EL (cell line): ENCODE measurements around the gene SLC5A8.
A peak's percentile ranks its signal among the peaks of the same experiment; 100 is the strongest.
"Not testable (repeated sequence)": the region's sequence is repeated elsewhere in the genome, so short reads cannot be mapped to it uniquely, and the experiment has no call there.

Experiments
- DNase-seq: peaks from one replicate; pipeline ENCODE4 v3.0.0-alpha.2; 2016

Gene SLC5A8

DNA sequence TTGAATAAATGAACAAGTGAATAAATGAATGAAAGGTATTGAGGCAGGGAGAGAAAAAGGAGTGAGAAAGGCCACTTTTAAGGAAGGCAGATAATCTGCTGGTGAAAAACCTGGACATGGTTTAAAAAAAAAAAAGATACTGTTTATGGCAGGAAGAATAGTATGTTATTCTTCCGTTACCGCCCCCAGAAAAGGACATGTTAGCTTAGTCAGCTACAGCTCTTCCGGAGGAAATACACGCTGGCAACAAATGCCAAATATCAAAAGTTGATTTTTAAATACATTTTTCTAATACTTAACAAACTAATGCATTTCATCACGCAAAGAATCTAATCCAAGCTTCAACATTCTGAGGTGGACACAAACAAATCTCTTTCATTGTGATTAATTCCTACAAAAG, 43.2 kb downstream of the SLC5A8 start:
- DNase-seq, result no peak

DNA sequence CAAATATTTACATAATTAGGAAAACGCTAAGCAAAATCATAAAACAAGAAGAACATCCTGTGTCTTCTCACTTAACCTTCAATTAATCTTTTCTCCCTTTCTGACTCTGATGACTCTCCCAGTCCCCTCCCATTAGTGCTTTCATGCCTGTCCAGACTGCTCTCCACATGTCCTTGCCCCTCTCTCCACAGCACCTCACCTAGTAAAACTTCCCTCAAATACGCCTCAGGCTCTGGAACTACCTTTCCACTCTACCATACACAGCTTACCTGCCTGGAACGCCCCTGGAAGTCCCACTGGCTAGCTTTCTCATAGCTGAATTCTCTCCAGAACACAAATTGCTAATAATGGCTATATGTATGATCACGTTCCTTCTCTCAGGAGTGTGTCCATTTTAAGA, 44.7 kb downstream of the SLC5A8 start:
- no peak for DNase-seq

DNA sequence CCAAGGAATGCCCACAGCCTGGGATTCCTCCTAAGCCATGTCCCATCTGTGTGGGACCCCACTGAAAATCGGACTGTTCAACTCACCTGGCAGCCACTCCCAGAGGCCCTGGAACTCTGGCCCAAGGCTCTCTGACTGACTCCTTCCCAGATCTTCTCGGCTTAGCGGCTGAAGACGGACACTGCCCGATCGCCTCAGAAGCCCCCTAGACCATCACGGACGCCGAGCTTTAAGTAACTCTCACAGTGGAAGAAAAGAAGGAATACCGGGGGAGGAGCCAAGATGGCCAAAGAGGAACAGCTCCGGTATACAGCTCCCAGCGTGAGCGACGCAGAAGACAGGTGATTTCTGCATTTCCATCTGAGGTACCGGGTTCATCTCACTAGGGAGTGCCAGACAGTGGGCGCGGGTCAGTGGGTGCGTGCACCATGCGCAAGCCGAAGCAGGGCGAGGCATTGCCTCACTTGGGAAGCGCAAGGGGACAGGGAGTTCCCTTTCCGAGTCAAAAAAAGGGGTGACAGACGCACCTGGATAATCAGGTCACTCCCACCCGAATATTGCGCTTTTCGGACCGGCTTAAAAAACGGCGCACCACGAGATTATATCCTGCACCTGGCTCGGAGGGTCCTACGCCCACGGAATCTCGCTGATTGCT, 64.1 kb downstream of the SLC5A8 start:
- not testable (repeated sequence) for DNase-seq

DNA sequence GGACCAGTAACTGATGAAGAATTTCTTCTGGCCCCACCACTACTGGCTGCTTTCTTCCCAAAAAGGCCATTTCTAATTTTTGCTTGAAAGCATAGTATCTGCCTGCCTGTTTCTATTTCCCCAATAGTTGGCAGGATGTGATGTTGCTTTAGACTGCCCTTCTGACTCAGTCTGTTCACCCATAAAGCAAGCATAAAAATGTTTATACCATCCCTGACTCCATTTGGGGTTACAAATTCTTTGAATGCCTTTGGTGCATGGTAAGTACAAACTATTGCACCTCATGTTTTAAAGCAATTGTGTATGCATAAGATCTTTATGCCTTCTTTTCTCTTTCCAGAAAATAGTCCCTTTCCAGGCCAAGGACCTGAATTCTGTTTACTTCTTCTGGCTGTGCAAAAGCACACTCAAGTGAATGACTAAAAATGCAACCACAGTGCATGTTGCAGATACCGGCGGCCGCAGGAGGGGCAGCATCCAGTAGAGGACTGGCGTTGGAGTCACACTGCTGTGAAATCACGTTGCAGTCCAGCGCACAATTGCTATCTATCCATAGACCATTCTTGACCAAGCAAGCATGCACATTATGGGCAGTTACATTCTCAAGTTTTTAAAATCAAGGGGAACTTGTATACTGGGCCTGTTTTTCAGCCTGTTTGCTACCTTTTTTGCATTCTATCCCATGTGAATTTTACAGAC, 82.4 kb downstream of the SLC5A8 start:
- peak; percentile 85 for DNase-seq

DNA sequence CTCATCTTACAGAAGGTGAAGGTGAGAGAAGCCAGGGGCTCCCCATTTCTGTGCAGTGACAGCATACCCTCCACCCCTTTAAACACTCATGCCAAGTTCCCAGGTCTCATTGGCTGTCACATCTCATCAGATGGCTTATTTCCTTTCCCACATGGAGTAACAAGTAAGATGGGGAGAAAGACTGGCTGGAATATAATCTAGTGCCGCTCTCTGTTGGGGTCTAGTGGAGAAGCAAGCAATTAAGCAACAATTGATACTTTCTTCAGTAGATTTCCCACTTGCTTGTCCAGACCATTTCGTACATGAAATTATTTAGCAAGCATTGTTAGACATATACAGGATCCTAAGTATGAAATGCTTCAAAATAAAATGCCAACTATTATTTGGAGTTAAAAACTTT, 92.2 kb downstream of the SLC5A8 start:
- DNase-seq, result peak; percentile 4

DNA sequence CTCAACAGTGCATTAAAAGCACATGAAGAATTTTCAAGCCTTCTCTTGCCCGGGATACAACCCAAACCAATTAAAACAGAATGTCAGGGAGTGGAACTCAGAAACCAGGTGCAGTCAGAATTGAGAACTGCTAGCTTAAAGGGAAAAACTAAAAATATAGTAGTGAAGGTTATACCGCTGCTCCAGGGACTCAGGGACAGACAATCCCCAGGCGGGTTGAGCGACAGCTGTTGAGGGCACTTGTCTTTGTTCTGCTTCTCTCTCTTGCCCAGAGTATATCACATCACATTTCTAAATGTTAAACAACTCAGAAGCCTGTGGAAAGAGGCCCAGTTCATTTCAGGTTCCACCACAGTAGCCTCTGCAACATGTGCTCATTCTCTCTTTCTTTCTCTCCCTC, 93.1 kb downstream of the SLC5A8 start:
- no peak for DNase-seq

DNA sequence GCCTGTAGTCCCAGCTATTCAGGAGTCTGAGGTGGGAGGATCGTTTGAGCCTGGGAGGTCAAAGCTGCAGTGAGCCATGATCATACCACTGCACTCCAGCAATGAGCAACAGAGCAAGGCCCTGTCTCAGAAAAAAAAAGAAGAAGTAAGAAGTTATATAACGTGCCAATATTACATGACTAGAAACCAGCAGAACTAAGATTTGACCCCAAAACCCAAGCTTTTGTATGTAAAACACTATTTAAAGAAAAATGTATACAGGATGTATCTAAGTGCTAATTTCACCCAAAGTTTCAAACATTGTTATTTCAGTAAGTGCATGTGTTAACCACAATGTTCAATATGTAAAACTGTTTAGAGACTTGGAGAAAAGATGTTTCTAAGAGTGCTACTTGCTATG, 94.7 kb downstream of the SLC5A8 start:
- DNase-seq, result no peak

DNA sequence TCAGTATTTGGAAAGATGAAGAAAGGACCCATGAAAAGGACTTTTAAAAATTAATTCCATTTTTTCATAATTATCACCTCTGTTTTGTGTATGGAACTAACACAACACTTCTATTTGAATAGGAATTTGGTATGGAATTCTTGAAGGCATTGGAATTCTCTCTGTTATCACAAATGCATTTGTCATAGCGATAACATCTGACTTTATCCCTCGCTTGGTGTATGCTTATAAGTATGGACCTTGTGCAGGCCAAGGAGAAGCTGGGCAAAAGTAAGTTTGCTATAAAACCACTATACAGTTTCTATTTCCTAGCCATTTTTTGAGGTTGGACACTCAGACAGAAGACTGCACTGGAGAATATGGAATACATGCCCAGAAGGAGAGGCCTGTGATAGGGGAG, 98.6 kb downstream of the SLC5A8 start:
- no peak for DNase-seq

DNA sequence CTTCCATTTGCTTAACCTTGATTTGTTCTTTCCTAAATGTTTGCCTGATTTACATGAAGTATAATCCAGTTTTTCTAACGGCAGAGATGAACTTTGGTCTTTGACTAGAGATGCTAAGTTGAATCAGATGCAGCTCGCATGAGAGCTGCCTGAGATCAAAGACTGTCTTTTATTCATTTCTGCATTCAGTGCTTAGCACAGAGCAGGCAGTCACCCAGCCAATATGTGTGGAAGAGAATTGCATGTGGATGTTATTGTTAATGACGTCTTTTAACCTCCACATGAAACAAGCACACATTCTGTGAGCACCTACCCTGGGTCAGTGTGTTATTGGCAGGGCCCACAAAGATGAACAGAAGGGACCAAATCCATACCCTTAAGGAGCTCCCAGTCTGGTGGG, 99.2 kb downstream of the SLC5A8 start:
- DNase-seq, result no peak

DNA sequence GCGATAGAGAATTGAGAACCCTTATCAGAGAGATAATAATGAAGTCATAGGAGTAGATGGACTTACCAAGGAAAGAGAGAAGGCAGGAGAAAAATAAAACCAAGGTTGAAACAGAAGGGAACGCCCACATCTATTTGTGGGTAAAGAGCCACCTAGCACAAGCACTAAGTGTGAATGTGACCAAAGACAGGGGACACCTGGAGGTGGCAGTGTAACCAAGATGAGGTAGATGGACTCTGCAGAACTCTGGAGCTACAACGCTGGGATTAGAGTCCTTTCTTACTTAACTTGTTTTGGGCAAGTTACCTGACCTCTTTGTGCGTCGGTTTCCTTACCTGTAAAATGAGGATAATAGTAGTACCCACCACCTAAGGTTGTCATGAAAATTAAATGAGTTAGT, 101.9 kb downstream of the SLC5A8 start:
- no peak for DNase-seq

DNA sequence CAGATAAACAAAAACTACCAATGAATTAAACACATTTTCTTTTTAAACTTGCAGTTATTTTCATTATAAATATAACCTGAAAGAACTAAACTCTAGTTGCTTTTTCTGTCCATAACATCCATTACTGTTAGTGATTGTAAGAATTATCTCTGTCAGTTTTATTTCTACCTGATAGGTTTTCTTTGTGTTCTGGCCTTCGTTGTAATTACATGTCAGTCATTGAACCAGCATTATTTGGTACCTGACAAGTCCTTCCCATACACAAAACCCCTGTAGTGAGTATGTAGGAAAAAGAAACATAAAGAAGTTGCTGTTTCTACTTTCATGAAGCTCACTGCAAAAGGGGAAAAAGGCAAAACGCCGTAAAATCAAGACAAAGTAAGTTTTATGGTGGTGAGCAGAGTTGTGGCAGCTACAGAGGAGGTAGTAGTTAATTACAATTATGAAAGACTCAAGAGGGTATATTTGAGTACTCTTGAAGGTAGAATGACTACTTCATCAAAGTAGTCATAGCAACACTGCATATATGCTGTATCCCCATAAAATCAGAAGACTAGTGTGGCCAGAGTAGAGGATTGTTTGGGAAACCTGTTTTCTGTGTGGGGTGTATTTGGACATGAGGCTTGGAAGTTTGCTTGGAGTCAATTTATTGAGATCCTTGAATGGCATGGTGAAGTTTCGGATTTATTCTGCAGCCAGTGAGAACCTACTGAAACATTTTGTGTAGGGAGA, 102.8 kb downstream of the SLC5A8 start:
- no peak for DNase-seq
